ENCODE measurements around the gene C9. TPM values are rescaled to one million over a fixed set of nuclear protein-coding genes. Genes with fewer than 3 reads are reported as not detected.

C9 gene
- total and polyA plus RNA-seq, 4 donors, result 128 to 3,238 (median 748) TPM

GRCh38 chr5:39387293-39387692 lies 23.0 kb upstream of the C9 start:
- Histone ChIP-seq H3K4me1 (ENCODE audit: control insufficient read depth in 4 of 4, insufficient read depth in 4 of 4, low read length in 3 of 4) (no peaks in the 10 kb centered on the region), H3K4me3 (ENCODE audit: low read depth in 1 of 3, low read length in 3 of 3) (no peak overlapping the region), H3K9me3 (ENCODE audit: control insufficient read depth in 4 of 4, low read length in 3 of 4) (no peaks in the 10 kb centered on the region), H3K27ac (ENCODE audit: low read depth in 1 of 2, low read length in 2 of 2) (no peak overlapping the region), H3K36me3 (ENCODE audit: control insufficient read depth in 4 of 4, insufficient read depth in 3 of 4, low read depth in 1 of 4, low read length in 3 of 4) (no peaks in the 10 kb centered on the region), H3K9ac (ENCODE audit: low read depth in 1 of 2, low read length in 2 of 2) (no peak overlapping the region), H3K27me3 (ENCODE audit: control insufficient read depth in 4 of 4, insufficient read depth in 4 of 4, low read length in 3 of 4) (no peaks in the 10 kb centered on the region)
- no peak for DNase-seq (ENCODE audit: low spot score)
- TF ChIP-seq TAF1 (conservative IDR thresholded peaks at IDR 0.05) (no peak), RXRA (IDR thresholded peaks at IDR 0.05) (no peak), HNF4A (conservative IDR thresholded peaks at IDR 0.05) (no peak), GABPA (IDR thresholded peaks at IDR 0.05 in 1 of 2, conservative IDR thresholded peaks at IDR 0.05 in 1 of 2) (no peak), EGR1 (IDR thresholded peaks at IDR 0.05; ENCODE audit: low read depth in 2 of 2) (no peak), RAD21 (IDR thresholded peaks at IDR 0.05) (no peak), HNF4G (IDR thresholded peaks at IDR 0.05) (no peak), NR2F2 (IDR thresholded peaks at IDR 0.05) (no peak), ATF3 (IDR thresholded peaks at IDR 0.05) (no peak), SP1 (IDR thresholded peaks at IDR 0.05) (no peak), YY1 (IDR thresholded peaks at IDR 0.05) (no peak), CTCF (IDR thresholded peaks at IDR 0.05; ENCODE audit: low read depth, low read length, missing input control) (no peak), REST (IDR thresholded peaks at IDR 0.05) (no peak), JUND (IDR thresholded peaks at IDR 0.05) (no peak), MAX (IDR thresholded peaks at IDR 0.05) (no peak), FOXA2 (IDR thresholded peaks at IDR 0.05) (no peak), FOXA1 (IDR thresholded peaks at IDR 0.05) (no peak), ZBTB33 (IDR thresholded peaks at IDR 0.05) (no peak)
- 91% methylated on average over 2 of the region's 2 CpGs for WGBS

All from liver (tissue), 9 donors.